GM12865 (cell line): ENCODE data around the gene HOXB6.
A peak's percentile ranks its signal among the peaks of the same experiment; 100 is the strongest.

Experiments used
- DNase-seq: peaks from one replicate; pipeline ENCODE4 v3.0.0; 2010; ENCODE audit warnings: low read depth
- H3K4me3 ChIP-seq: 2 replicates; pipeline ENCODE4 v1.5.1; 2011; ENCODE audit warnings: mild to moderate bottlenecking, low read depth, low read length, control low read depth
- TF ChIP-seq, protein P1 (sequence below): IDR thresholded peaks from 2 replicates; pipeline ENCODE4 v1.5.1; 2011; ENCODE audit warnings: low read length, control low read depth, low read depth, inconsistent platforms; ENCODE audit not compliant: insufficient read depth; ENCODE audit errors: missing control alignments

The HOXB6 gene

DNA sequence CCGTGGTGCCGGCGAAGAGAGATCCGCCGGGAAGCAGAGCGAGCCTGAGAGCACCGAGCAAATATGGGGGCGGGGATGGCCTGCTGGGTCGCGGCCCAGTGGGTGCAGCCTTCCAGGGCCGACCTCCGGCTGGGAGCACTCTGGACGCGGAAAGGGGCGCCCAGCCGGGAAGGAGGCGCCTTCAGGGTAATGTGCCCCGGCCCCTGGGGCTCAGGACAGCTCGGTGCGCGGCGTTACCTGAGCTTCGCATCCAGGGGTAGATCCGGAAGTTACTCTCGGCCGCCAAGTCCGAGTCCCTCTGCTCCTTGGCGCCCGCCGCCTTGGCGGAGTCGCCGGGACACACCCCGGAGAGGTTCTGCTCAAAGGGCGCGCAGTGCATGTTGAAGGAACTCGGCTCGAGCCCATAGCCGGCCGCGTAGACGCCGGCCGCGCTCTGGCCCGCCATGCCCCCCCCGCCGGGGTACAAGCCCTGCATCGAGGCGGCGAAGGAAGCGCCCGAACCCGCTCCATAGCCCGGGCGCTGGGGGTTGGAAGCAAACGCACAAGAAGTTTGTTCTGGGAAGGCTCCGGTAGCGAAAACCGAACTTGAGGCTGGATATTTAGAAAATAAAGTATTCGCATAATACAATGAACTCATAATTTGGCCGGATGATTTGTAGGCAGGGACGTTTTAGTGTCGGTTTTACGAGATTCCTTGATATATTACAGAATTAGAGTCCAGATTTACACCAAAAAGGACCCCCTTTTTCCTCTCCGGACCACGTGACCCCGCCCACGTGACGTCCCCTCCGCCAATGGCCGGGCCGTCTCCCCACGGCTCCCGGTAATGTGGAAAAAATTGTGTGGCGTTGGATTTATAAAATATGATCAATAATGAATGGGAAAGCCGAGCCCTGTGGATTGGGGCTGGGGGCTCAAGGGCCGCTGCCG, 5.8 kb upstream of the HOXB6 start, which contains the start of gene HOXB7:
Gene HOXB7 (minus strand): TSS at position 736 of the 930 bp plus-strand sequence. CDS start 99 bp downstream, at position 637.
- peak; percentile 64 for DNase-seq
- peak within 1 kb of the TSS; percentile 93 for H3K4me3 ChIP-seq
- TF ChIP-seq, protein P1, sequence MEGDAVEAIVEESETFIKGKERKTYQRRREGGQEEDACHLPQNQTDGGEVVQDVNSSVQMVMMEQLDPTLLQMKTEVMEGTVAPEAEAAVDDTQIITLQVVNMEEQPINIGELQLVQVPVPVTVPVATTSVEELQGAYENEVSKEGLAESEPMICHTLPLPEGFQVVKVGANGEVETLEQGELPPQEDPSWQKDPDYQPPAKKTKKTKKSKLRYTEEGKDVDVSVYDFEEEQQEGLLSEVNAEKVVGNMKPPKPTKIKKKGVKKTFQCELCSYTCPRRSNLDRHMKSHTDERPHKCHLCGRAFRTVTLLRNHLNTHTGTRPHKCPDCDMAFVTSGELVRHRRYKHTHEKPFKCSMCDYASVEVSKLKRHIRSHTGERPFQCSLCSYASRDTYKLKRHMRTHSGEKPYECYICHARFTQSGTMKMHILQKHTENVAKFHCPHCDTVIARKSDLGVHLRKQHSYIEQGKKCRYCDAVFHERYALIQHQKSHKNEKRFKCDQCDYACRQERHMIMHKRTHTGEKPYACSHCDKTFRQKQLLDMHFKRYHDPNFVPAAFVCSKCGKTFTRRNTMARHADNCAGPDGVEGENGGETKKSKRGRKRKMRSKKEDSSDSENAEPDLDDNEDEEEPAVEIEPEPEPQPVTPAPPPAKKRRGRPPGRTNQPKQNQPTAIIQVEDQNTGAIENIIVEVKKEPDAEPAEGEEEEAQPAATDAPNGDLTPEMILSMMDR: no peak

DNA sequence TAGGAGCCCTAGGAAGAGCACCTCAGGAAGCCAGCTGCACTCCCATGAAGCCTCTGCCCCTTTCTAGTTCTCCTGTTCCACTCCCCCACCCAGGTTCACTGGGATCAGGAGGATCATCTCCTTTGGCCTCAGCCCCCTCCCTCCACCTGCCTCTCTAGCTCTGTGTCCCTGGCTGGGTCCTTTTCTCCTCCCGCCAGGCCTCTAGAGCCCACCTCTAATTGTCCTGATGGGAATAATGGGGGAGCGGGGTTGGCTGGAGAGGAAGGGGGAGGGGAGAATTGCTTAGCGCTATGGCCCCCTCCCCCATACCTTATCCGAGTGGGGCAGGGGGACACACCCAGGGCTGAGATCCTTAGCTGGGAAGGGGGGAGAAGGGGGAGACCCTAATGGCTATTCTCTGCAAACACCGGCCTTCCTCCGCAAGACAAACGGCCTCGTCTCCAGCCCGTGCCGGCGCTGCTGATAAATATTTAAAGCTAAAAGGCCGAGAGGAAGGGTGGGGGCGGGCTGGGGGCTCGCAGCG, 5.0 kb upstream of the HOXB6 start:
- DNase-seq: no peak
- H3K4me3 ChIP-seq: peak overlapping the region; percentile 93

DNA sequence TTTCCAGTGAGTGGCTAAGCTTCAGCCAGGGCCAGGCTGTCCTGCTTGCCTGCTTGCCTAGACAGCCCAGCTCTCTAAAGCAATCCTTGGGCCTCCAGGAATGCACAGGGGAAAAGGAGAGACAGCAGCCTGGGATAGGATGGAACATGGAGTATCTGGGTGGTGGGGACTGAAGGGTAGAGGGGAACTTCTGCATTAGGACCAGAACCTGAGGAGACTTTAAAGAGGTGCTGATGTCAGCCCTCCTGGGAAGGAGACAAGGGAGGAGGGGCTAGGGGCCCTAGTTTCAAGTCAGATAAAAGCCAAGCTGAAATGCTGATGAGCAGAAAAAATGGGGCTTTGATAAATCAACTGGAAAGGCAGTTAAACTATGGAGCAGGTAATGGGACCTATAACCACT, 4.2 kb upstream of the HOXB6 start:
- no peak overlapping the region for H3K4me3 ChIP-seq
- no peak for DNase-seq
- TF ChIP-seq, protein P1: no peak

More for the DNA sequence above, 5.0 kb upstream of the HOXB6 start:
- TF ChIP-seq, protein P1: no peak

DNA sequence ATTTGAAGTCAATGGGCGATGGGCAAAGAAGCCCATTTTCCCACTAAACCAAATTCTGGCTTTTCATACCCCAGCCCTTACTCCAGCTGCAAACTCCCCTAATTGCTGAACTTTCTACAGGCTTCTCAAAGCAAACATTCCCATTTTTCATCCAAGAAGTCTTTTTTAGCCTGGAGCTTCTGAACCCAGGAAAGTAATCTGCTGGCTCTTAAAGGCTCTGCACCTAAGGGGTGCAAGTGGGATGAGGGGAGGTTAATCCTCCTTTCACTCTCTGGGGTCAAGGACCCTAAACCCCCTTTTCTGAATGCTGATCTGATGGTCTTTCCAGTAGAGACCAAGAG, 3.7 kb upstream of the HOXB6 start:
- TF ChIP-seq, protein P1: no peak
- no peak overlapping the region for H3K4me3 ChIP-seq
- DNase-seq: no peak

DNA sequence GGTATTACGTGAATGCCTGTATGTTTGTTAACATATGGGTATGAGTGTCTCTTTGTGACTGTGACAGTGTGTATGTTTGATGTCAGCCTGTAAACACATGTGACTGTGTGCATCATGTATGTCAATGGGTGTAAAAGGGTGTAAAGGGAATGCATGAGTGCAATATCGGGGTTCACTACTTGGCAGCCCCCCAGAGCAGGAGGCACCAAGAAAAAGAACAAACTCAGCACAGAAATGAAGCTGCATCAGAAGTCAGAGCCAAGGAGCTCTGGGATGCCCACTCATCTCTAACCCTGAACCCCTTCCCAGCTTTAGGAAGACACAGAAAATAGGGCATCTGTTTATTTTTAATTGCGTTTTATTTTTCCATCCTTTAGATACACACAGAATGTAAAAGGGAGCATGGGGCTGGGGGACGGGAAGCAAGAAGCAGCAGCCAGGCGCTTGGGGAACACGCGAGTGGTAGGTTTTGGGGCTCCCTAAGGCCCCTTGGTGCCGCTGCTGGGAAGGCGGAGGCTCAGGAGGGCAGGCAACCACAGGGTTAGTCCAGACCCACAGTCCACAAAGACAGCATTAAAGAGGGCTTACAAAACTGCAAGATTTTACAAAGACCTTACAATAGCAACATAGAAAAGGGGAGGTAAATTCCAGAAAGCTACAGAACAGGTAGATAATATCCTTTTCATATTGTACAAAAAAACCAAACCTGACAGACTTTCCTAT, 2.3 kb upstream of the HOXB6 start:
- H3K4me3 ChIP-seq: no peak overlapping the region
- DNase-seq: no peak
- TF ChIP-seq, protein P1: no peak

DNA sequence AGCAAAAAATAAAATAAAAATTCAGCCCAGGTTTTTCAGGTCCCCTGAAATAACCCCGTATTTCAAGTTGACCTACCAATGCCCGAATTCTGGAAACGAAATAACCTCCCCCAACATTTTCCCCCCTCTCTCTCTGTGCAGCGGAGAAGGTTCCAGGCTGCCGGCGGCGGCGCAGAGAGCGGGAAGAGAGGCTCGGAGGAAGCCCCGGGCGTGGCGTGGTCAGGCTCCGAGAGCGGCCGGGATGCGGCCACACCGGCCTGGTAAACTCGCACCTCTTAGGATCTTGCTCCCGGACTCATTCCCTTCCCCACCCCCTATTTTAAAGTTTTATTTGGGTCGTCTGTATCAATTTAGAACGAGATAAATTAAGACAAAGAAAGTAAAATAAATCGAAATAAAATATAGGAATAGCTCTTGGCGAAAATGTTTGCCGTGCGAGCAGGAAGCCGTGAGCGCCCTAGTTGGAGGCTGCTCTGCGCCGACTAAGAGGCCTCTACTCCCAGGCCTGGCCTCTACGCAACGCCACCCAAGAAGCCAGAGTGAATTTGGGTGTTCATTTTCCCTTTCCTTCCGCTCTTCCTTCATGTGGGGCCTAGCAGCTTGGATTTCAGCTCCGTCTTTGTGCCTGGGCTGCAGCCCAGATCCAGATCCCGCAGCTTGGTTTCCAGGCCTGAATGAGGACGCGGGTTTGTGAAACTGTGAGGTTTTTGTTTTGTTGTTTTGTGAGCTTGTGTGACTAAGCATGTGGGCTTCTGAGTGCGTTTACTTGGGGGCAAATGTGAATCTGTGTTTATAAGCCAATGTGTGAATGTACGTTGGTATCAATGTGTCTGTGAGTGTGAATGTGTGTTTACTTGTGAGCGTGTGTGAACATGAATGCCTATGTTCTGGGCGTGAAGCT, 1.5 kb upstream of the HOXB6 start:
- H3K4me3 ChIP-seq: no peak overlapping the region
- DNase-seq: no peak
- TF ChIP-seq, protein P1: no peak
